ENCODE measurements around the gene NR6A1. TPM values are rescaled to one million over a fixed set of nuclear protein-coding genes. Genes with fewer than 3 reads are reported as not detected.

NR6A1 gene
- total RNA-seq, 4 donors from 2014 or later, result 1.7 to 8.4 (median 5.5) TPM

DNA sequence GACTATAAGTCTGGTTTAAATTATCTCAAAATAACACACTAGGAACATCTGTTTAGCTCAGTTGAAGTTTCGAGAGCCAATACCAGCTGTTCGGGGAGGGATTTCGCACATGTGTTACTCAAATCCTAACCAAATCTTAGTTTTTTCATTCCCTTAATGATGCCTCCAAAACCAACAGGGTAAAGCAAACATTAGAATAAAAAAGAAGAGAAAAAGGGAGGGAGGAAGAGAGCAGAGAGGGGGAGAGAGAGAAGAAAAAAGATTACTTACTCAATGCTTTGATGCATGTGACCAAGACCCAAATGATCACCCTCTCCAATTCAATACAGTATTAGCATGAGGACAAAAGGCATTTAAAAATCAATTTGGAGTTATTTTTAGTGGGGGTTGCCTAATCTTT lies 177.9 kb downstream of the NR6A1 start:
- 61 to 76% methylated on average over 3 of the region's 3 CpGs for WGBS, 2 donors
- Histone ChIP-seq H3K27me3 (no peaks in the 10 kb centered on the region), H3K4me3 (no peak overlapping the region), H3K36me3 (no peaks in the 10 kb centered on the region), H3K4me1 (peaks cover 0 to 18% (median 3%) of the 10 kb centered on the region in 4 donors), H3K27ac (no peak overlapping the region), H3K9me3 (no peaks in the 10 kb centered on the region)
- TF ChIP-seq, protein P1, sequence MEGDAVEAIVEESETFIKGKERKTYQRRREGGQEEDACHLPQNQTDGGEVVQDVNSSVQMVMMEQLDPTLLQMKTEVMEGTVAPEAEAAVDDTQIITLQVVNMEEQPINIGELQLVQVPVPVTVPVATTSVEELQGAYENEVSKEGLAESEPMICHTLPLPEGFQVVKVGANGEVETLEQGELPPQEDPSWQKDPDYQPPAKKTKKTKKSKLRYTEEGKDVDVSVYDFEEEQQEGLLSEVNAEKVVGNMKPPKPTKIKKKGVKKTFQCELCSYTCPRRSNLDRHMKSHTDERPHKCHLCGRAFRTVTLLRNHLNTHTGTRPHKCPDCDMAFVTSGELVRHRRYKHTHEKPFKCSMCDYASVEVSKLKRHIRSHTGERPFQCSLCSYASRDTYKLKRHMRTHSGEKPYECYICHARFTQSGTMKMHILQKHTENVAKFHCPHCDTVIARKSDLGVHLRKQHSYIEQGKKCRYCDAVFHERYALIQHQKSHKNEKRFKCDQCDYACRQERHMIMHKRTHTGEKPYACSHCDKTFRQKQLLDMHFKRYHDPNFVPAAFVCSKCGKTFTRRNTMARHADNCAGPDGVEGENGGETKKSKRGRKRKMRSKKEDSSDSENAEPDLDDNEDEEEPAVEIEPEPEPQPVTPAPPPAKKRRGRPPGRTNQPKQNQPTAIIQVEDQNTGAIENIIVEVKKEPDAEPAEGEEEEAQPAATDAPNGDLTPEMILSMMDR (IDR thresholded peaks at IDR 0.05), result no peak
- TF ChIP-seq EP300 (IDR thresholded peaks at IDR 0.05) (no peak), POLR2A (IDR thresholded peaks at IDR 0.05) (no peak)
- no peak for DNase-seq (ENCODE audit: low spot score in 2 of 2)

- H3K36me3 ChIP-seq, result no peaks in the 10 kb centered on the region
- DNase-seq (ENCODE audit: low spot score in 2 of 2), result no peak
- WGBS, 2 donors, result 62 to 73% methylated on average over 6 of the region's 6 CpGs
- H3K4me1 ChIP-seq, result peaks cover 0 to 18% (median 3%) of the 10 kb centered on the region in 4 donors
- TF ChIP-seq EP300 (IDR thresholded peaks at IDR 0.05), result no peak
- TF ChIP-seq POLR2A (IDR thresholded peaks at IDR 0.05), result no peak
- TF ChIP-seq, protein P1 (IDR thresholded peaks at IDR 0.05), result no peak
- no peak overlapping the region for H3K4me3 ChIP-seq
- H3K27me3 ChIP-seq, result no peaks in the 10 kb centered on the region
- H3K27ac ChIP-seq, result no peak overlapping the region
- no peaks in the 10 kb centered on the region for H3K9me3 ChIP-seq
Observed at GRCh38 chr9:124590889-124591641, 180.0 kb downstream of the NR6A1 start.

GRCh38 chr9:124584631-124585030 lies 186.5 kb downstream of the NR6A1 start:
- H3K4me1 ChIP-seq, result no peaks in the 10 kb centered on the region
- no peaks in the 10 kb centered on the region for H3K9me3 ChIP-seq
- no peaks in the 10 kb centered on the region for H3K36me3 ChIP-seq
- H3K4me3 ChIP-seq, result no peak overlapping the region
- TF ChIP-seq, protein P1 (IDR thresholded peaks at IDR 0.05), result no peak
- no peak for TF ChIP-seq POLR2A (IDR thresholded peaks at IDR 0.05)
- TF ChIP-seq EP300 (IDR thresholded peaks at IDR 0.05), result no peak
- no peak overlapping the region for H3K27ac ChIP-seq
- H3K27me3 ChIP-seq, result no peaks in the 10 kb centered on the region
- WGBS, 2 donors, result 83 to 85% methylated on average over 5 of the region's 5 CpGs
- no peak for DNase-seq (ENCODE audit: low spot score in 2 of 2)

- no peaks in the 10 kb centered on the region for H3K27me3 ChIP-seq
- no peaks in the 10 kb centered on the region for H3K9me3 ChIP-seq
- no peak for DNase-seq (ENCODE audit: low spot score in 2 of 2)
- no peaks in the 10 kb centered on the region for H3K4me1 ChIP-seq
- TF ChIP-seq POLR2A (IDR thresholded peaks at IDR 0.05), result no peak
- TF ChIP-seq, protein P1 (IDR thresholded peaks at IDR 0.05), result no peak
- H3K36me3 ChIP-seq, result no peaks in the 10 kb centered on the region
- 20 to 35% methylated on average over 1 of the region's 1 CpG for WGBS, 2 donors
- H3K27ac ChIP-seq, result no peak overlapping the region
- H3K4me3 ChIP-seq, result no peak overlapping the region
Observed at GRCh38 chr9:124583134-124583533, 188.0 kb downstream of the NR6A1 start.

- H3K27ac ChIP-seq, result no peak overlapping the region
- no peak for DNase-seq (ENCODE audit: low spot score in 2 of 2)
- H3K4me3 ChIP-seq, result no peak overlapping the region
- no peaks in the 10 kb centered on the region for H3K27me3 ChIP-seq
- no peaks in the 10 kb centered on the region for H3K4me1 ChIP-seq
- no peaks in the 10 kb centered on the region for H3K36me3 ChIP-seq
- TF ChIP-seq, protein P1 (IDR thresholded peaks at IDR 0.05), result no peak
- TF ChIP-seq EP300 (IDR thresholded peaks at IDR 0.05), result no peak
- no peak for TF ChIP-seq POLR2A (IDR thresholded peaks at IDR 0.05)
- no peaks in the 10 kb centered on the region for H3K9me3 ChIP-seq
- 96 to 100% methylated on average over 1 of the region's 1 CpG for WGBS, 2 donors
Observed at GRCh38 chr9:124580186-124580585, 190.9 kb downstream of the NR6A1 start.
